Thyroid gland (tissue), 4 donors: ENCODE results near the gene GPX7. TPM values are rescaled to one million over a fixed set of nuclear protein-coding genes. Genes with fewer than 3 reads are reported as not detected.

Experiments
- DNase-seq, 2 donors: peaks; one replicate each; pipeline ENCODE4 v3.0.0-alpha.2; 2019
- H3K27ac ChIP-seq, 3 donors: fragments of 200-600 bp; sonication (generic); 1 replicate in 2 of 3; 2 replicates in 1 of 3; pipeline ENCODE4 v1.5.1; 2016 to 2019; ENCODE audit warnings: mild to moderate bottlenecking in 1 of 3, moderate library complexity in 1 of 3
- H3K27me3 ChIP-seq: fragments of 200-600 bp; sonication (generic); one replicate; pipeline ENCODE4 v1.5.1; 2019
- H3K36me3 ChIP-seq, 2 donors: fragments of 200-600 bp; sonication (generic); one replicate each; pipeline ENCODE4 v1.5.1; 2016 to 2019
- H3K4me1 ChIP-seq, 2 donors: fragments of 200-600 bp; sonication (generic); one replicate each; pipeline ENCODE4 v1.5.1; 2017 to 2019
- H3K4me3 ChIP-seq, 3 donors: fragments of 200-600 bp; sonication (generic); replicated peaks in 1 of 3; 1 replicate in 2 of 3; 2 replicates in 1 of 3; pipeline ENCODE4 v1.5.1; 2016; ENCODE audit warnings: mild to moderate bottlenecking in 1 of 3
- H3K9me3 ChIP-seq: fragments of 200-600 bp; sonication (generic); one replicate; pipeline ENCODE4 v1.5.1; 2017
- POLR2A ChIP-seq, 2 donors: fragments of 450-650 bp; IDR thresholded peaks; one replicate each; pipeline ENCODE4 v1.6.1; 2017; ENCODE audit warnings: antibody characterized with exemption in 2 of 2, mild to moderate bottlenecking in 2 of 2, moderate library complexity in 1 of 2
- WGBS, 2 donors: methylation state at CpG; one replicate each; pipeline ENCODE4 v1.1.5; 2017; 5-methylcytosine and 5-hydroxymethylcytosine counted together
- intact Hi-C: fragments of 100-400 bp; cut with DNase I; formaldehyde crosslinking; loops from one replicate; pipeline ENCODE4 v1.15.1; 2023
- total RNA-seq, 4 donors: library from RNA; depleted of rRNA; stranded (reverse); fragments of >200 nt; gene quantifications; one replicate each; pipeline ENCODE4 v1.2.3, GENCODE V29; 2016
- TF ChIP-seq, protein P1 (sequence below), 6 experiments: fragments of 200-600 bp in 3 of 6; fragments of 450-650 bp in 3 of 6; sonication (generic) in 3 of 6; IDR thresholded peaks; one replicate each; pipeline ENCODE4 v1.5.1; 2016 to 2019; ENCODE audit warnings: antibody characterized with exemption in 6 of 6, mild to moderate bottlenecking in 2 of 6, inconsistent platforms in 1 of 6, moderate library complexity in 1 of 6

GPX7 gene
- total RNA-seq, 4 donors from 2014 or later = 15.7 to 77.9 (median 32.1) TPM

DNA sequence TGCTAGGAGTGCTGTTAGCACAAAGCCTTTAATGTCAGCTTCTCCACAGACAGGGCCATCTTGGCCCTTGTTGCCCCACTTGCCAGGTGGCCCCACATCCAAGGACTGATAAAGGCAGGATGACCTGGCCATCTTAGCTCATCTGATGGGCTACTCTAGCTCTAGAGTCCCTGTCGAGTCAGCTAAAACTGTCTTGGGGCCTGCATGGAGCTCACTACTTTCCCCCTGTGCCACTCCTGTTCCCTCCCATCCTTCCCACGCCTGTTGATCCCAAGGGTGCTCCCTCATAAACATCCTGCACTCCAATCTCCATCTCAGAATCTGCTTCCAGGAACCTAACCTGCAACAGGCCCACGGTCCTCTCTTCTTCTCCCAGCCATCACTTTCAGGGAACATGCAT is 652 bp upstream of the GPX7 start:
- Histone ChIP-seq H3K4me1 (peaks cover 30 to 62% of the 10 kb centered on the region in 2 donors), H3K9me3 (no peaks in the 10 kb centered on the region), H3K4me3 (no peak overlapping the region), H3K27me3 (no peaks in the 10 kb centered on the region), H3K36me3 (no peaks in the 10 kb centered on the region), H3K27ac (peak overlapping the region in 2 of 3 donors; percentile 83 to 89)
- intact Hi-C loops = no loop called here
- TF ChIP-seq, protein P1, sequence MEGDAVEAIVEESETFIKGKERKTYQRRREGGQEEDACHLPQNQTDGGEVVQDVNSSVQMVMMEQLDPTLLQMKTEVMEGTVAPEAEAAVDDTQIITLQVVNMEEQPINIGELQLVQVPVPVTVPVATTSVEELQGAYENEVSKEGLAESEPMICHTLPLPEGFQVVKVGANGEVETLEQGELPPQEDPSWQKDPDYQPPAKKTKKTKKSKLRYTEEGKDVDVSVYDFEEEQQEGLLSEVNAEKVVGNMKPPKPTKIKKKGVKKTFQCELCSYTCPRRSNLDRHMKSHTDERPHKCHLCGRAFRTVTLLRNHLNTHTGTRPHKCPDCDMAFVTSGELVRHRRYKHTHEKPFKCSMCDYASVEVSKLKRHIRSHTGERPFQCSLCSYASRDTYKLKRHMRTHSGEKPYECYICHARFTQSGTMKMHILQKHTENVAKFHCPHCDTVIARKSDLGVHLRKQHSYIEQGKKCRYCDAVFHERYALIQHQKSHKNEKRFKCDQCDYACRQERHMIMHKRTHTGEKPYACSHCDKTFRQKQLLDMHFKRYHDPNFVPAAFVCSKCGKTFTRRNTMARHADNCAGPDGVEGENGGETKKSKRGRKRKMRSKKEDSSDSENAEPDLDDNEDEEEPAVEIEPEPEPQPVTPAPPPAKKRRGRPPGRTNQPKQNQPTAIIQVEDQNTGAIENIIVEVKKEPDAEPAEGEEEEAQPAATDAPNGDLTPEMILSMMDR (IDR thresholded peaks at IDR 0.05) = no peak
- no peak for TF ChIP-seq POLR2A (IDR thresholded peaks at IDR 0.05)
- WGBS, 2 donors = 84 to 94% methylated on average over 3 of the region's 3 CpGs
- DNase-seq = no peak

DNA sequence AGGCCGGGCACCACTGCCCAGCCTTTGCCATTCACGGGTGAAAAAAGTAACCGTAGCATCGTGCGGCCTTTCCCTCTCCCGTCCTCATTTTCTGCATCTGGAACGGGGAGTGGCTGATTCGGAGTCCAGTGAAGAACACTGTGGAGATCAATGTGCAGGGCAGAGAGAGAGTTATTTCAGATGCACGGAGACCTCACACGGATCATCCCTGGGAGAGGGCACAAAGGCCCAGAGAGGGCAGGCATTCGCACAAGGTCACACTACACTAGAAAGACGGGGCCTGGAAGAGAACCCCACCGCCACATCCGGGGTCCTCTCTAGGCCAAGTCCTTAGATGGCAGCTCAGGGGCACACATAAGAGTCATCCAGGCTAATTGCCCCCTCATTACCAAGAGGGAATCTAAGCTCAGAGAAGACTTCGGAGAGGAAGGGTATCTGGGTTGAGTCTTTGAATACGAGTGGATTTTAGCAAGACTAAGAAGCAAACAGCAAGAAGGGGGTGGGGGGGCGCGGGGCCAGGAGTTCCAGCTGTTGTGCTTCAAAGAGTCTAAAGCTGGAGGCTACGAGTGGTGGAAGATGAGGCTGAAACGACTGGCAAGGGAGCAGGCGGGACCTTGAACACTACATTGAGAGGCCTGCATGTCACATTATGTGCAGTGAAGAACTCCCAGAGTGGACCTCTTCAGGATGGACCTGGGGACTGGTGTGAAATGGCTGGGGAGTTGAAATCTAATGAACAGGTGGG is 857 bp downstream of the GPX7 start:
- no peaks in the 10 kb centered on the region for H3K9me3 ChIP-seq
- peaks cover 0 to under 1% of the 10 kb centered on the region in 2 donors for H3K36me3 ChIP-seq
- intact Hi-C loops = no loop called here
- peak overlapping the region; percentile 75 to 89 (median 83) for H3K27ac ChIP-seq
- no peak for DNase-seq
- peaks cover 42 to 77% of the 10 kb centered on the region in 2 donors for H3K4me1 ChIP-seq
- 53 to 61% methylated on average over 13 to 21 of the region's 21 CpGs for WGBS, 2 donors
- TF ChIP-seq, protein P1 (IDR thresholded peaks at IDR 0.05) = no peak
- H3K27me3 ChIP-seq = no peaks in the 10 kb centered on the region
- peak overlapping the region in 2 of 3 donors; percentile 38 to 56 for H3K4me3 ChIP-seq

DNA sequence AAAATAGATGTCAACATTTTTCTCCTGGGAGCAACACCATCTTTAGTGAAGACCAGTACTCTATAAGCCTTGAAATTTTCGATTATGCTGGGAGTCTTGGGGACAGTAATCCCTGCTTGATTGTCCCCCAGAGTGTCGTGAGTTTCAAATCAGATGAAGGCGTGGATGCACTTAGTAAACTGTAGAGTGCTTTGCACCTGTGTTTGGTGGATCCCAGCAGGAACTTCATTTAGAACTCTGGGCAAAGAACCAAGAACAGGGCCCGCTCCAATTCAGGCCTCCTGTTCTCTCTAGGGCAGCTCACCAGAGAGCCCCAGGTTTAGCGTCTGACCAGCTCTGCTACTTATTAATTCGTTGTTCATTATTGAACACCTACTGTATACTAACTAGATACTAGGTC is 1.5 kb downstream of the GPX7 start:
- H3K4me3 ChIP-seq = no peak overlapping the region
- intact Hi-C loops = no loop called here
- no peaks in the 10 kb centered on the region for H3K9me3 ChIP-seq
- H3K27me3 ChIP-seq = no peaks in the 10 kb centered on the region
- TF ChIP-seq, protein P1 (IDR thresholded peaks at IDR 0.05) = no peak
- no peak for TF ChIP-seq POLR2A (IDR thresholded peaks at IDR 0.05)
- peak; percentile 41 to 57 for DNase-seq
- peak overlapping the region; percentile 13 to 89 (median 75) for H3K27ac ChIP-seq
- H3K4me1 ChIP-seq = peaks cover 43 to 81% of the 10 kb centered on the region in 2 donors
- WGBS, 2 donors = 73 to 78% methylated on average over 6 of the region's 6 CpGs
- peaks cover 0 to 6% of the 10 kb centered on the region in 2 donors for H3K36me3 ChIP-seq

DNA sequence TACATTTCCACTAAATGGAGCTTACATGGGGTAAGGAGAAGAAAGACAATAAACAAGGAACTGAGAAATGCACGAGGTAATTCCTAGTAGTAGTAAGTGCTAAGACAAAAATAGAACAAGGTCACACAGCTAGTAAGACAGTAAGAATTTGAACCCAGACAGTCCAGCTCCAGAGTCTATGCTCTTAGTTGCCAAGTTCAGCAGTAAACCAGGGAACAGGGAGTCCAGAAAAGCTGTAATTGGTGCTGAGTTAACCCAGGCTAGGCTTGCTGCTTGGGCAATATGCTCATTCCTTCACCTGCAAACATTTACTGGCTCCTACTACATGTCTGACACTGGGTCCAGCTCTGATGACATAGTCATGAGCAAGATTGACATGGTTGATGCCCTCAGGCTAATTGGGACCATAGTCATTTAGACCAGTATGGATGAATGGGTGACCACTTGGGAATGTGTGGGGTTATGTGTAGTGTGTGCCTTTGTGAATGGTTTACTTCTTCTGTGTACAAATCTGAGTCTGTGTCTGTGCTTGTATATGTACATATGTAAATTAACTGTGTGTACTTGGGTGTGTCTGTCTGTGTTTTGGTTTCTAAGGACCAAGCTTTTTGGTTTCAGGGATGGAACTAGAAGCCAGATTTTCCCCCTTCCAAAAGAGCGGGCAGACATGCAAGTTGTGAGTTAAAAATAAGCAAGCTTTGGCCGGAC is 2.0 kb downstream of the GPX7 start:
- no peak overlapping the region for H3K4me3 ChIP-seq
- H3K27ac ChIP-seq = peak overlapping the region; percentile 13 to 89 (median 75)
- peaks cover 43 to 80% of the 10 kb centered on the region in 2 donors for H3K4me1 ChIP-seq
- TF ChIP-seq, protein P1 (IDR thresholded peaks at IDR 0.05) = no peak
- no peak for TF ChIP-seq POLR2A (IDR thresholded peaks at IDR 0.05)
- peaks cover 0 to 6% of the 10 kb centered on the region in 2 donors for H3K36me3 ChIP-seq
- intact Hi-C loops = no loop called here
- DNase-seq = no peak
- no peaks in the 10 kb centered on the region for H3K9me3 ChIP-seq
- H3K27me3 ChIP-seq = no peaks in the 10 kb centered on the region
- 47 to 77% methylated on average over 3 of the region's 3 CpGs for WGBS, 2 donors
